ENCODE measurements around the gene HRAS. TPM values are rescaled to one million over a fixed set of nuclear protein-coding genes. Genes with fewer than 3 reads are reported as not detected.

Gene HRAS
- total and polyA plus RNA-seq, 2 donors (not counting 3 experiments of a cell fraction or from before 2014, with no cell fraction given) = 103 to 109 TPM

DNA sequence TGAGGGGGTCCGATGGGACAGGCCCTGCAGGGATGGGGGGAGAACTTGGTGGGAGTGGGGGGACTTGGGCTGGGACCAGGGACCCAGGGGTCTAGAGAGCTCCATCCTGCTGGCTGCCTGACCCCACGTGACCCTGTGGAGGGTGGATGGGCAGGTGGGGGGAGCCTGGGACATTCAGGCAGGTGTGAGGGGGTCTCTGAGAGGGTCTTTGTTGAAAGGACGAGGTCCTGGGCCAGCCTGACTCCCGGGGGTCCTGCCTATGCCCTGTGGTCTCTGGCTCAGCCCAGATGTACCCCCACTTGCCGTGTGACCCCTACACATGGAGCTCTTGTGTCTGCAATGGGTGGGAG is 9.4 kb upstream of the HRAS start:
- no TSS peak for BruUV-seq (replicated peaks)
- ChIA-PET CTCF (interaction anchor here (1.9 kb wide), 1 partner anchor 10 kb away, joined by 7 read pairs; no protein-coding TSS in a partner anchor), POLR2A (no interaction called here)
- Histone ChIP-seq H3K36me3 (ENCODE audit: control insufficient read depth in 2 of 2, extremely low read depth in 1 of 2, insufficient read depth in 2 of 2, low read length in 2 of 2) (no peaks in the 10 kb centered on the region), H3K9me3 (replicated peaks; ENCODE audit: control insufficient read depth, insufficient read depth, low read length) (no peaks in the 10 kb centered on the region), H3K79me2 (ENCODE audit: control insufficient read depth, insufficient read depth, low read length) (no peaks in the 10 kb centered on the region), H3K9ac (replicated peaks; ENCODE audit: extremely low read depth, insufficient read depth, low read length) (no peak overlapping the region), H3K27ac (ENCODE audit: insufficient read depth, low read depth, low read length) (no peak overlapping the region), H3K9me1 (replicated peaks; ENCODE audit: control insufficient read depth, extremely low read depth, insufficient read depth, low read length) (no peaks in the 10 kb centered on the region), H4K20me1 (replicated peaks; ENCODE audit: control insufficient read depth, extremely low read depth, insufficient read depth, low read length) (no peaks in the 10 kb centered on the region), H3K27me3 (ENCODE audit: control insufficient read depth in 2 of 2, insufficient read depth in 2 of 2, low read length in 2 of 2) (no peaks in the 10 kb centered on the region), H2AFZ (ENCODE audit: low read depth, low read length) (no peak overlapping the region), H3K4me2 (ENCODE audit: insufficient read depth, low read length) (no peak overlapping the region), H3K4me3 (replicated peaks in 1 of 3; ENCODE audit: insufficient read depth in 1 of 3, low read depth in 1 of 3, low read length in 3 of 3) (no peak overlapping the region), H3K4me1 (ENCODE audit: control insufficient read depth, extremely low read depth, insufficient read depth, low read length) (no peaks in the 10 kb centered on the region)
- TF ChIP-seq POLR2AphosphoS5 (IDR thresholded peaks at IDR 0.05; ENCODE audit: insufficient read depth, low read depth, low read length) (no peak), GATA2 (IDR thresholded peaks at IDR 0.05; ENCODE audit: insufficient read depth, insufficient read length, low read depth, low read length) (no peak), POLR2A (IDR thresholded peaks at IDR 0.05; ENCODE audit: low read depth, low read length) (no peak), MAX (IDR thresholded peaks at IDR 0.05; ENCODE audit: insufficient read depth, insufficient read length) (no peak), JUN (IDR thresholded peaks at IDR 0.05; ENCODE audit: borderline replicate concordance, insufficient read depth, insufficient read length, low read depth) (no peak), EZH2 (IDR thresholded peaks at IDR 0.05; ENCODE audit: borderline replicate concordance, low read depth, low read length, severe bottlenecking) (no peak), FOS (IDR thresholded peaks at IDR 0.05; ENCODE audit: borderline replicate concordance, insufficient read depth, low read length) (no peak), MYC (IDR thresholded peaks at IDR 0.05; ENCODE audit: low read depth, low read length) (no peak)
- TF ChIP-seq, protein P1, sequence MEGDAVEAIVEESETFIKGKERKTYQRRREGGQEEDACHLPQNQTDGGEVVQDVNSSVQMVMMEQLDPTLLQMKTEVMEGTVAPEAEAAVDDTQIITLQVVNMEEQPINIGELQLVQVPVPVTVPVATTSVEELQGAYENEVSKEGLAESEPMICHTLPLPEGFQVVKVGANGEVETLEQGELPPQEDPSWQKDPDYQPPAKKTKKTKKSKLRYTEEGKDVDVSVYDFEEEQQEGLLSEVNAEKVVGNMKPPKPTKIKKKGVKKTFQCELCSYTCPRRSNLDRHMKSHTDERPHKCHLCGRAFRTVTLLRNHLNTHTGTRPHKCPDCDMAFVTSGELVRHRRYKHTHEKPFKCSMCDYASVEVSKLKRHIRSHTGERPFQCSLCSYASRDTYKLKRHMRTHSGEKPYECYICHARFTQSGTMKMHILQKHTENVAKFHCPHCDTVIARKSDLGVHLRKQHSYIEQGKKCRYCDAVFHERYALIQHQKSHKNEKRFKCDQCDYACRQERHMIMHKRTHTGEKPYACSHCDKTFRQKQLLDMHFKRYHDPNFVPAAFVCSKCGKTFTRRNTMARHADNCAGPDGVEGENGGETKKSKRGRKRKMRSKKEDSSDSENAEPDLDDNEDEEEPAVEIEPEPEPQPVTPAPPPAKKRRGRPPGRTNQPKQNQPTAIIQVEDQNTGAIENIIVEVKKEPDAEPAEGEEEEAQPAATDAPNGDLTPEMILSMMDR (IDR thresholded peaks at IDR 0.05; ENCODE audit: extremely low read depth in 1 of 2, insufficient read depth in 1 of 2, low read depth in 1 of 2, low read length in 2 of 2) = no peak
- intact Hi-C loops (cut with micrococcal nuclease) = no loop called here
- dilution Hi-C loops (cut with MboI; ENCODE audit: extremely low pct_ligation_motif_present, low sequenced_read_pairs) = no loop called here
- DNase-seq (ENCODE audit: low read depth, low spot score) (no peak), FAIRE-seq (no peak)

All from endothelial cell of umbilical vein (primary cell).